GM18909 (cell line): Measurements from ENCODE around the gene ITPK1.
A peak's percentile ranks its signal among the peaks of the same experiment; 100 is the strongest.

Experiments
- ATAC-seq: cut with Tn5 transposase; IDR thresholded peaks from one replicate; pipeline ENCODE4 v1.9.1; 2021; ENCODE audit warnings: mild to moderate bottlenecking; ENCODE audit not compliant: unreplicated experiment, poor library complexity

Gene ITPK1

GRCh38 chr14:92961567-92961855 is 154.2 kb downstream of the ITPK1 start:
- ATAC-seq, result no peak

GRCh38 chr14:92960706-92961566 is 154.8 kb downstream of the ITPK1 start:
- no peak for ATAC-seq

GRCh38 chr14:92959761-92960680 is 155.7 kb downstream of the ITPK1 start:
- ATAC-seq, result no peak

- no peak for ATAC-seq
Measured at GRCh38 chr14:92959189-92959531, 156.6 kb downstream of the ITPK1 start.

GRCh38 chr14:92958373-92959188 is 157.1 kb downstream of the ITPK1 start:
- no peak for ATAC-seq

- ATAC-seq, result no peak
Measured at GRCh38 chr14:92956961-92957360, 158.8 kb downstream of the ITPK1 start.

- no peak for ATAC-seq
Measured at GRCh38 chr14:92955381-92955780, 160.3 kb downstream of the ITPK1 start.

- ATAC-seq, result no peak
Measured at GRCh38 chr14:92954933-92955332, 160.8 kb downstream of the ITPK1 start.

- no peak for ATAC-seq
Measured at GRCh38 chr14:92953526-92953925, 162.2 kb downstream of the ITPK1 start.

- ATAC-seq, result no peak
Measured at GRCh38 chr14:92952481-92953298, 163.0 kb downstream of the ITPK1 start.

GRCh38 chr14:92951912-92952471 is 163.7 kb downstream of the ITPK1 start:
- peak; percentile 76 for ATAC-seq

- ATAC-seq, result no peak
Measured at GRCh38 chr14:92951261-92951660, 164.5 kb downstream of the ITPK1 start.

- no peak for ATAC-seq
Measured at GRCh38 chr14:92950773-92951172, 165.0 kb downstream of the ITPK1 start.

GRCh38 chr14:92950193-92950540 is 165.6 kb downstream of the ITPK1 start:
- no peak for ATAC-seq

GRCh38 chr14:92949496-92950192 is 166.1 kb downstream of the ITPK1 start:
- no peak for ATAC-seq

GRCh38 chr14:92948647-92949046 is 167.1 kb downstream of the ITPK1 start:
- ATAC-seq, result no peak

- no peak for ATAC-seq
Measured at GRCh38 chr14:92946847-92947545, 168.7 kb downstream of the ITPK1 start.
